ENCODE results near the gene TRH. TPM values are rescaled to one million over a fixed set of nuclear protein-coding genes. Genes with fewer than 3 reads are reported as not detected.

TRH gene
- polyA plus RNA-seq, 1 donor from 2014 or later = not detected

DNA sequence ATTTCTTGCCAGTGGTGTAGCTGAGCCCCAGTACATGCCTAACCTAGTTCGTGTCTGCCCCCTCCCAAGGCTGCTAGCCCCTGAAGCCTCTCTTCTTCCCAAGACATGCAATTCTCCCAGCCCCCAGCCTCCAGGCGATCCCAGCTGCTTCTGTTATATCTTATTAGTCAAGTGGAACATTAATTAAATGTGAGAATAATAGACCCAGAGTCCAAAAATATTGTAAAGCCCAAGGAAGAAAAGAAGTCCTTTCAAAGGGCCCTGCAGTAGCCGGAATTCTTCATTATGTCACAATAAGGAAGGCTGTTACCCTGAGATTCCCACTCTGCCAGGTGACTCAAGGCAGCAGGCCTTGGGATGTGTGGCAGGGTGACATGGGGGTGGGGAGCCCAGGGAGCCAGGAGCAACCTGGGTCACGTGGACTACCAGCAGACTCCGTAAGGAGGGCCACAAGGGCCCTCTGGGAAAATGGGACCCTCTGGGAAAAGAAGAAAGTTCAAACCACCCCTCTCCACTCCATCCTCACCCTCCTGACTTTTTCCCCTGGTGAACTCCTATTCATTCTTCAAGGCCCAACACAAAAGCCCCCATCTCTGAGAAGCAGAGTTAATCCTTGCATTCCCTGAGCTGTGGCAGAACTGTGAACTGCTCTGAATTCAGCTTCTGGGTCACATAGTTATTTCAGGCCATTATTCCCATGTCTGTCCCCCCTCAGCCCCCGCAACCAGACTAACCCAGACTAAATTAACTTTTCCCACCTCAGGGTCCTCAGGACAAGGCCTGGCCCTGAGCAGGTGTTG, 21.8 kb upstream of the TRH start:
- H3K4me3 Mint-ChIP-seq = no peak overlapping the region
- H3K27ac Mint-ChIP-seq = no peak overlapping the region
- no peaks in the 10 kb centered on the region for H3K36me3 Mint-ChIP-seq
- H3K4me1 Mint-ChIP-seq = peaks cover 0 to 4% (median 3%) of the 10 kb centered on the region in 3 donors
- peaks cover 0 to 2% (median 2%) of the 10 kb centered on the region in 3 donors for H3K9me3 Mint-ChIP-seq
- peaks cover 7% of the 10 kb centered on the region for H3K27me3 Mint-ChIP-seq

DNA sequence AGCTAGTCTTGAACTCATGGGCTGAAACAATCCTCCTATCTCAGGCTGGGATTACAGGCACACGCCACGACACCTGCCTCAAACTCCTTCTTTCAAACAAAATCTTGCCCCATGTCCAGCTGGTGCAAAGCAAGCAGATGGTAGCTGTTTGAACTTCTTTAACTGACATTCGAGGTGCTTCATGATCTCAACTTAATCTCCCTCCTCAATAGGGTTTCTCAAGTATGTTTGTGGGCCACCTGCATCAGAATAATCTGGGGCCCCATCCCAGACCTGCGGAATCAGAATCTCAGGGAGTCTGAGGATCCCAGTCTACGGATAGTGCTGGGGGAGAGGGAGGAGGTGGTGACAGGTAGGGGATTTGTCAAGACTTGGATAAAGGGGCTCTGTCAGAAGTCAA, 20.9 kb upstream of the TRH start:
- Mint-ChIP-seq H3K9me3 (no peaks in the 10 kb centered on the region), H3K36me3 (no peaks in the 10 kb centered on the region), H3K4me3 (no peak overlapping the region), H3K27ac (no peak overlapping the region), H3K27me3 (peaks cover 7% of the 10 kb centered on the region), H3K4me1 (peaks cover 0 to 4% (median 3%) of the 10 kb centered on the region in 3 donors)

DNA sequence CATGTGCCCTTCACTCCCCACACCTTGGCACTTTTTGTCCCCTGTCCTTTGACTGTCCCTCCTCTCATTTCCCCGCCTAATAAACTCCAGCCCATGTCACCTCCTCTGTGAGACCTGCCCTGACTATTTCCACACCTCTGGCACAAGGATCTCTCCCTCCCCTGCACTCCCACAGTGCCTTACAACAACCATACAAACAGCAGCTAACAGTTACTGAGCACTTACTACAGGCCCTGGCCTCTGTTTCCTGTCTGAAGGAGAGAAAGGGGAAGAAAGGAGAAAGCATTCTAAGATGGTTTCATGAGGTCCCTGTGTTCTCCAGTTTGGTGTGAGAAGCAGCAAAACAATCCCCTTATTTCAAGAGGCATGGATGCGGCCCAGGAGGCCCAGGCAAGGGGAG, 20.0 kb upstream of the TRH start:
- H3K27me3 Mint-ChIP-seq = peaks cover 3% of the 10 kb centered on the region
- no peak overlapping the region for H3K4me3 Mint-ChIP-seq
- no peaks in the 10 kb centered on the region for H3K9me3 Mint-ChIP-seq
- no peak overlapping the region for H3K27ac Mint-ChIP-seq
- peaks cover 0 to 4% (median 3%) of the 10 kb centered on the region in 3 donors for H3K4me1 Mint-ChIP-seq
- H3K36me3 Mint-ChIP-seq = no peaks in the 10 kb centered on the region

DNA sequence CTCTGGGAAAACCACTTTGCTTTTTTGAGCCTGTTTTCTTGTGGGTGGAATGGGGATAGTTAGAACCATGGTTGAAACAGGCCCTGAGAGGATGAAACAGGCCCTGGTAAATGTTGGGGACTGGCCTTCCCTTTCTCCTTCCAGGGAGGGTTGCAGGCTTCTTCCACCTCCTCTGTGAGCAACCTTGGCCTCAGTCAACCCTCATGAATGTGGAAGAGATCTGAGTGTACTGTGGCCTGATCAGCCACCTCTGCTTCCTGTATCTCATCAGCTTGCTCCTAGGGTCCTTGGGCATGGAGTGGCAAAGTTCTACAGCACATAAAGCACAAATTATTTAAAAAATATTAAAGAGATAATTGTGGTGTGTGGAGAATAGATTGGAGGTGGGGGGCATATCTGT, 17.6 kb upstream of the TRH start:
- no peaks in the 10 kb centered on the region for H3K9me3 Mint-ChIP-seq
- peaks cover 0 to 4% (median 3%) of the 10 kb centered on the region in 3 donors for H3K4me1 Mint-ChIP-seq
- no peak overlapping the region for H3K27ac Mint-ChIP-seq
- H3K4me3 Mint-ChIP-seq = no peak overlapping the region
- H3K27me3 Mint-ChIP-seq = peaks cover 3% of the 10 kb centered on the region
- no peaks in the 10 kb centered on the region for H3K36me3 Mint-ChIP-seq

DNA sequence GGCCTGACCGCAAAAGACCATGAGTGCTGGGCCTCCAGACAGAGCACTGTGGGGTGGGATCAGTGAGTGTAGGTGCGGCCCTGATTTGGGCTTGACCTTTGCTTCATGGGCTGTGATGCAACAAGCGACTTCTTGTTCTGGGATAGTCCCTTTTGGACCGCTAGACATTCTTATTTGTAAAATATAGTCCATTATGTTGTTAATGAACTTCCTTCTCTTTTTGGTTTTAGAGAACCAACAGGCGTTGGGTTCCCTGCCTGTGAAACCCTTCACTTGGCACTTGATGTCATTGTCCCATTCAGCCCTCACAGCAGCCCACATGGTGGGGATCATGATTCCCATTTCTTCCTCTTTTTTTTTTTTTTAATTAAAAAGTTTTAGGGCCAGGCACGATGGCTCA, 15.8 kb upstream of the TRH start:
- H3K4me3 Mint-ChIP-seq = no peak overlapping the region
- no peaks in the 10 kb centered on the region for H3K9me3 Mint-ChIP-seq
- H3K36me3 Mint-ChIP-seq = no peaks in the 10 kb centered on the region
- H3K4me1 Mint-ChIP-seq = peaks cover 0 to 4% (median 3%) of the 10 kb centered on the region in 3 donors
- no peak overlapping the region for H3K27ac Mint-ChIP-seq
- peaks cover 3% of the 10 kb centered on the region for H3K27me3 Mint-ChIP-seq

DNA sequence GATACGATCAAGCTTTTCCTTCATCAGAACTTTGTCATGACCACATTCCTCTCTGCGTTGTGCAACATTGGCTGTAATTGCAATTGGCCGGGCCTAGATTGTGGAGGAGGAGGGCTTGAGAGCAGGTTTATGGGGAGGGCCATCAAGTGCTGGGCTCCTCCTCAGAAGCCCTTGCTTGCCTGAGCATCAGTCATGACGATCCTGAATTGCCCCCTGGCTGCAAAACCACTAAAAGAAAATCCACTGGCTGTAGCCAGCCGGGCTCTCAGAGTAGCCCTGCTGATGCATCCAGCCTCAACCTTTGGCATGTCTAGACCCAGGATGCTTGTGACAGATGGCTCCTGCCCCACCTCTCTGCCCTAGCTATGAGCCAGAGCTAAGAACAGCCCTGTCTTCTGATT, 13.4 kb upstream of the TRH start:
- Mint-ChIP-seq H3K4me1 (no peaks in the 10 kb centered on the region), H3K9me3 (no peaks in the 10 kb centered on the region), H3K36me3 (no peaks in the 10 kb centered on the region), H3K27ac (no peak overlapping the region), H3K27me3 (peaks cover 3% of the 10 kb centered on the region), H3K4me3 (no peak overlapping the region)

DNA sequence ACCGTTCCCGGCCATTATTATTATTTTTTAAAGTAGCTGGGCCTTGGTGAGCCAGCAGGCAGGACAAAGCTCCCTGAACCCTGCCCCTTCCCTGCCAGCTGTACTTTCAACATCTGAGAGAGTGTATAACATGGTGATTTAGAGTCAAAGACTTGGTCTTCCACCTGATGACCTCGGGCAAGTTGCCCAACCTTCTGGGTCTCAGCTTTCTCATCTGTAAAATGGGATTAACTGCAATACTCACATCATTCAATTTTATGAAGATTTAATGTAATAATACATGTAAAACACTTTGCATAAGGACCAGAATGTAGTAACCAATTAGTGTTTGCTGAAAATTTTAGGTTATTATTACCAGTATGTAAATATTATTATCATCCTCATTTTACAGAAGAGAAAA, 11.9 kb upstream of the TRH start:
- Mint-ChIP-seq H3K4me3 (no peak overlapping the region), H3K27me3 (peaks cover 5% of the 10 kb centered on the region), H3K27ac (no peak overlapping the region), H3K36me3 (no peaks in the 10 kb centered on the region), H3K4me1 (no peaks in the 10 kb centered on the region), H3K9me3 (no peaks in the 10 kb centered on the region)

DNA sequence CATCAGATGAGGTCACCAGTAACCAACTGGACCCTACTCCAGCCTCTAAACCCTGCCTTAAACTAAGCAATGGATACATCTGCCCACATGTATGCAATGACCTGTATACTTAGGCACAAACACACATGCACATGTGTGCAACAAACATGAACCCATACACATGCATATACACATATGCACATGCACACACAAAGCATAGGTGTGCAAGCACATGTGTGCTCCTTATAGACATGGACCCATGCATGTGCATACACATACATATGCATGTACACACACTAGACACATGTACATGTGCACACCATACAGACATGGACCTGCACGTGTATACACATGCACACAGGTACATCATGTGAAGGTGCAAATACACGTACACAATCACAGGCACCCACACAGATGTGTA, 8.6 kb upstream of the TRH start:
- no peak overlapping the region for H3K4me3 Mint-ChIP-seq
- no peak overlapping the region for H3K27ac Mint-ChIP-seq
- no peaks in the 10 kb centered on the region for H3K36me3 Mint-ChIP-seq
- no peaks in the 10 kb centered on the region for H3K4me1 Mint-ChIP-seq
- no peaks in the 10 kb centered on the region for H3K9me3 Mint-ChIP-seq
- peaks cover 9% of the 10 kb centered on the region for H3K27me3 Mint-ChIP-seq

DNA sequence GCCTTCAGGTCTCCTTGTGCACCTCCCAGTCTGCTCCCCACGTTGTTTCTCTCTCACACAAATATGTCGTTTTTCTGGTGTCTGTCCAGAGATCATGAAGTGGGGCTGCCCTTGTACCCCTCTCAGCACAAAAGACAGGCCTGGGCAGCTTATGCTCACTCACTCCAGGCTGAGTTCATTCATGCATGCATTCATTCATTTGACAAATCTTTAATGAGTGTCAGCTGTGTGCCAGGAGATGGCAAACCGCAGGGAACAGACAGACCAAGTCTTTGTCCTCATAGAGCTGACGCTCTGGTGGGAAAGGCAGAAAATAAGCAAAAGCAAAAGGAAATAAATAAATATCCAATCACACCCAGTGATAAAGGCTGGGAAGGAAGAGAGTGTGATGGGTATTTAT, 7.6 kb upstream of the TRH start:
- Mint-ChIP-seq H3K9me3 (no peaks in the 10 kb centered on the region), H3K4me1 (no peaks in the 10 kb centered on the region), H3K27me3 (peaks cover 10% of the 10 kb centered on the region), H3K4me3 (no peak overlapping the region), H3K27ac (no peak overlapping the region), H3K36me3 (no peaks in the 10 kb centered on the region)

DNA sequence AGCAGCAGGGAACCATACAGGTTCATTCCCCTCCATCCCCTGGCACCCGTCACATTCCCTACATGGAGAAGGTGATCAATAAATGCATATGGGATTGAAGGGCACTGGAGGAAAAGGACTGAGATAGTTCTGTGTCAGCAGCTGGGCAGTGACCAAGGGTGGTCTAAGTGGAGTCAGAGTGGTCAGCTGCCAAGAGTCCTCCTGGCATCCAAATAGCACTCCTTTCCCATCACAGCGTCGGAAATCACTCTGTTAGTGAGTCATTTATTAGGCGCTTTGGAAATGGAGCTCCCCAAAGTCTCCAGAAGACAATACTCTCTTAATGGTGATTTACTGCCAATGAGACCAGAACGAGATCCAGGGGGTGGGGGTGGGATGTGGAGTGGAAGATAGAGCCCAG, 6.8 kb upstream of the TRH start:
- Mint-ChIP-seq H3K4me1 (no peaks in the 10 kb centered on the region), H3K4me3 (no peak overlapping the region), H3K27ac (peak overlapping the region in 1 of 3 donors; percentile 69), H3K36me3 (no peaks in the 10 kb centered on the region), H3K27me3 (peaks cover 17% of the 10 kb centered on the region), H3K9me3 (no peaks in the 10 kb centered on the region)

DNA sequence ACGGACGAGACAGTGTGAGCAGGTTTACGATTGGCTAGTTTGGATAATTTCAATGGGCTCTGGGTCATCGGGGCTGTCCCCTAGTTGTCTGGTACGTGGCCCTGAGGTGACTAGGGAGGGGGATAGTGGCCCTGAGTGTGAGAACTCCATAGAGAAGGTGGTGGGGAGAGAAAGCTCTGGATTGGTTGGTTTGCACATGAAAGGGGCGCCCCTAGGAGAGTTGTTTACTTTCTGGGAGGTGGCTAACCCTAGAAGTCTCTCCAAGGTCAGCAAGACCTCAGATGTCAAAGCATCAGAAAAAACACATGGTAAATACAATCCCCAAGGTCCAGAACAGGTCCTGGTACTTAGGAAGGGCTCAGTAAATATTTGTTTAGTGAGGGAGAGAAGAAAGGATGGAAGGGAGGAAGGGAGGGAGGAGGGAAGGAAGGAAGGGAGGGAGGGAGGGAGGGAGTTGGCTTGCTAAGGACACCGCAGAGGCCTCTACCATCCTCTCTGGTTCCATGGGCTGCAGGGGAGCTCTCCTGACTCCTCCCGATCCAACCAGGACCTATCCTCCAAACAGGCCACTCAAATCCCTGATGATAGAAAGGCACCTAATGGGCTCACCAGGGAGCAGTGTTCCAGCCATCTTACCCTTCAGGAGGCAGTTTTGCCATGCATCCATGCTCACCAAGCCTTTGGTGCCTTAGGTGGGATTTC, 3.0 kb upstream of the TRH start:
- Mint-ChIP-seq H3K4me3 (no peak overlapping the region), H3K9me3 (no peaks in the 10 kb centered on the region), H3K27me3 (peaks cover 36% of the 10 kb centered on the region), H3K4me1 (peaks cover 1 to 5% (median 4%) of the 10 kb centered on the region in 3 donors), H3K36me3 (no peaks in the 10 kb centered on the region), H3K27ac (no peak overlapping the region)

DNA sequence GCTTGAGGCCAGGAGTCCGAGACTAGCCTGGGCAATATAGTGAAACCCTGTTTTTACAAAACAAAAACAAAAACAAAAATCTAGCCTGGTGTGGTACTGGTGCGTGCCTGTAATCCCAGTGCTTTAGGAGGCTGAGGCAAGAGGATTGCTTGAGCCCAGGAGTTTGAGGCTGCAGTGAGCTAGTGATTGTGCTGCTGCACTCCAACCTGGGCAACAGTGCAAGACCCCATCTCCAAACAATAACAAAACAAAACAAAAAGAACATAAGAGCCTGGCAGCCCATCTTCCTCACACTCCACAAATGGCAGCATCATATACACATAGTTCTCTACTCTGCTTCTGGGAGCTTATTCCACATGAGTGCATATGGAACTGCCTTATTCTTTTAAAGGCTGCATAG, 2.2 kb upstream of the TRH start:
- H3K9me3 Mint-ChIP-seq = no peaks in the 10 kb centered on the region
- peaks cover 1 to 5% (median 4%) of the 10 kb centered on the region in 3 donors for H3K4me1 Mint-ChIP-seq
- no peak overlapping the region for H3K4me3 Mint-ChIP-seq
- no peak overlapping the region for H3K27ac Mint-ChIP-seq
- peaks cover 40% of the 10 kb centered on the region for H3K27me3 Mint-ChIP-seq
- peaks cover 2% of the 10 kb centered on the region for H3K36me3 Mint-ChIP-seq

DNA sequence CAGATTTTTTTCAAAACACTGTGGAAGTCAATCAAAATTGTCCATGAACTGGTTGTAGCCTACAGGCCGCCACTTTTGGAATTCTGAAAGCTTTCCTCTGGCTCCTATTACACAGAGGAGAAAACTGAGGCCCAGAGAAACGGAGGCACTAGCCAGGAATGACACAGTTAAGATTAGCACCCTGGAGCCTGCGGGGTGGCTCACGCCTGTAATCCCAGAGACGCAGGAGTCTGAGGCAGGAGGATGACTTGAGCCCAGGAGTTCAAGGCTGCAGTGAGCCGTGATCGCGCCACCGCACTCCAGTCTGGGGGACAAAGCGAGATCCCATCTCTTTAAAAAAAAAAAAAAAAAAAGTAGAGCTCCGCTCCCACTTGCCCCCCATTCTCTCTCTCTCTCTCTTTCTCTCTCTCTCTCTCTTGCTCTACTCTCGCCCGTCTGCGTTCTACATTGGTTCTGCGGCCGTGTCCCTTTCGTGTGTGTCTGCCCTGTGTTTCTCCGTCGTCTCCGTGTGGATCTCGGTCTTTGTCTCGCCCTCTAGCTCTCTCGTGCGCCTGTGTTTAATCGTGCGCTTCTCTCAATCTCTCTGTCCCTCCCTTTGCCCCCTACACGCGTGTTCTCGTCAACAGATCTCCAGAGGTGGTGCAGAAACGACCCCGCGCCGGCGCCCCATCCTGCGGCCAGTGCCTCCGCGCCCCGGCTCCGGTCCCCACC, 512 bp upstream of the TRH start:
- no peak overlapping the region for H3K27ac Mint-ChIP-seq
- H3K36me3 Mint-ChIP-seq = peaks cover 2% of the 10 kb centered on the region
- H3K9me3 Mint-ChIP-seq = no peaks in the 10 kb centered on the region
- peak overlapping the region in 3 of 4 donors; percentile 52 to 79 (median 73) for H3K4me3 Mint-ChIP-seq
- peaks cover 1 to 5% (median 4%) of the 10 kb centered on the region in 3 donors for H3K4me1 Mint-ChIP-seq
- peaks cover 40% of the 10 kb centered on the region for H3K27me3 Mint-ChIP-seq

DNA sequence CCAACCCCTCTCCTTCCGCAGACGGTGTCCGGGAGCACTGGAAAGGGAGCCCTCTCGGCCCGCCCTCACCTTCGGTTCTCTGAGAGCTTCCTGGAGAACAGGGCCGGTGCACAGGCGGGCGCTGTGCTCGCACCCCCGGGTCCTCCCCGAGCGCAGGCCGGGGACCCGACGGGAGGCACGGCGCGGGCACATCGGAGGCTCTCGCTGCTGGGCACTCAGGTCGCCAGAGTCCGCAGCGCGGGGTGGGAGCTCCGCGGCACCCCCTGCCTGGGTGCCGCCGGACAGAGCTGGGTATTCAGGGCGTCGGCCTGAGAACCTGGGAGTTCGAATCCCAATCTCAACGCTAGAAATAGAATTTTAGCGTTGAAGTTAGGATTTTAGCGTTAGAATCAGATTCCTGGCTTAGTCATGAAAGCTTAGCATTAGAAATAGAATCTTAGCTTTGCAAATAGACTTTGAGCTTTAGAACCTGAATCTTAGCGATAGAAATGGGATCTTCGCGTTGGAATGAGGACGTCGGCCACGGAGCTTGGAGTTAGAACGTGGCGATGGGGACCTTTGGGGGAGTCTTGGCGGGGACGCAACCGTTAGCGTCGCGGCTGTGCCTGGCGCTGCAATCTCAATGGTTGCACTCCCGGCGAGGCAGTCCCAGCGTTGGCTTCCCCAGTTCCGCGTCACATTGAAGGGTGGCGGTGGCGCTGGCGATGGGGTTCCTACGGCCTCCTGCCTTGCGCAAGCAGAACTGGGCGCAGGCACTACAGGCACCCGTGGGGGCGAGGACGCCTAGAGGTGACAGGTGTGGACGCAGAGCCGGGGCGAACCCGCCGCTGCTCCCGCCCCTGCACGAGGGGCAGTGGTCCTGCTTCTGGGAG, 549 bp downstream of the TRH start:
- Mint-ChIP-seq H3K36me3 (peaks cover 2% of the 10 kb centered on the region), H3K4me1 (peaks cover 1 to 5% (median 4%) of the 10 kb centered on the region in 3 donors), H3K9me3 (no peaks in the 10 kb centered on the region), H3K27ac (no peak overlapping the region), H3K4me3 (peak overlapping the region; percentile 24 to 79 (median 52)), H3K27me3 (peaks cover 36% of the 10 kb centered on the region)

Data from IgD-negative memory B cell (primary cell).